RWPE1 (cell line): ENCODE data around the gene THAP4.
A peak's percentile ranks its signal among the peaks of the same experiment; 100 is the strongest.

Experiments used
- CTCF ChIA-PET: fragments of 350-600 bp; sonication (Branson Sonifier 250); formaldehyde crosslinking; extraction: SDS; loops from one replicate; lab custom pipeline; 2021; lab: Yijun Ruan, JAX
- POLR2A ChIA-PET: fragments of 400-600 bp; formaldehyde crosslinking; extraction: SDS; loops from one replicate; lab custom pipeline; 2020; ENCODE audit warnings: antibody characterized with exemption; ENCODE audit not compliant: low non-redundant PET; lab: Yijun Ruan, JAX
- DNase-seq: peaks from one replicate; pipeline ENCODE4 v3.0.0; 2012; ENCODE audit warnings: low spot score
- H3K27ac ChIP-seq: fragments of 450-650 bp; 2 replicates; pipeline ENCODE4 v1.5.1; 2017
- TF ChIP-seq, protein P1 (sequence below): fragments of 450-650 bp; conservative IDR thresholded peaks from 2 replicates; pipeline ENCODE4 v1.5.1; 2017; ENCODE audit warnings: low read depth, mild to moderate bottlenecking

The THAP4 gene

DNA sequence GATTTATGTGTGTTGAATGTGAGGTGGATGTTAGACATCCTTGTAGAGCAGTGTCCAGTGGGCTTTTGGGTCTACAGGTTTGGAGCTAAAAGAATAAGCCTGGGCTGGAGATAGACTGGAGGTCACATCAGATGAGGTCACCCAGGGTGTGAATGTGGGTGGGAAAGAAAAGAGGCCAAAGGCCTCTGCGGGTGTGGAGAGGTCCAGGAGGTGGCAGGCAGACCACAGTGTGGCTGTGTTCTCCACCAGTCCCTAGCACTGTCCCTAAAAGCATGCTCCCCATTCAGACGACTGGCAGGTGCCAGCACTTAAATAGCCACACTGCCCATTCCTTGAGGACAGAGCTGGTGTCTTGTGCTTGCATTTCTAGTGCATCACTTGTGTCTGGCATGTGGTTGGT is 4.7 kb upstream of the THAP4 start:
- POLR2A ChIA-PET = no interaction called here
- TF ChIP-seq, protein P1, sequence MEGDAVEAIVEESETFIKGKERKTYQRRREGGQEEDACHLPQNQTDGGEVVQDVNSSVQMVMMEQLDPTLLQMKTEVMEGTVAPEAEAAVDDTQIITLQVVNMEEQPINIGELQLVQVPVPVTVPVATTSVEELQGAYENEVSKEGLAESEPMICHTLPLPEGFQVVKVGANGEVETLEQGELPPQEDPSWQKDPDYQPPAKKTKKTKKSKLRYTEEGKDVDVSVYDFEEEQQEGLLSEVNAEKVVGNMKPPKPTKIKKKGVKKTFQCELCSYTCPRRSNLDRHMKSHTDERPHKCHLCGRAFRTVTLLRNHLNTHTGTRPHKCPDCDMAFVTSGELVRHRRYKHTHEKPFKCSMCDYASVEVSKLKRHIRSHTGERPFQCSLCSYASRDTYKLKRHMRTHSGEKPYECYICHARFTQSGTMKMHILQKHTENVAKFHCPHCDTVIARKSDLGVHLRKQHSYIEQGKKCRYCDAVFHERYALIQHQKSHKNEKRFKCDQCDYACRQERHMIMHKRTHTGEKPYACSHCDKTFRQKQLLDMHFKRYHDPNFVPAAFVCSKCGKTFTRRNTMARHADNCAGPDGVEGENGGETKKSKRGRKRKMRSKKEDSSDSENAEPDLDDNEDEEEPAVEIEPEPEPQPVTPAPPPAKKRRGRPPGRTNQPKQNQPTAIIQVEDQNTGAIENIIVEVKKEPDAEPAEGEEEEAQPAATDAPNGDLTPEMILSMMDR = no peak
- no peak for DNase-seq
- CTCF ChIA-PET = no interaction called here
- peak overlapping the region; percentile 9; the same call in 1 of the 2 replicates for H3K27ac ChIP-seq

GRCh38 chr2:241640165-241640795 is 3.3 kb upstream of the THAP4 start:
- H3K27ac ChIP-seq = peak overlapping the region; percentile 9; the same call in 1 of the 2 replicates
- DNase-seq = no peak
- ChIA-PET CTCF (no interaction called here), POLR2A (no interaction called here)
- TF ChIP-seq, protein P1 = no peak

- ChIA-PET CTCF (no interaction called here), POLR2A (no interaction called here)
- H3K27ac ChIP-seq = no peak overlapping the region
- TF ChIP-seq, protein P1 = no peak
- no peak for DNase-seq
Measured at GRCh38 chr2:241639385-241639784, 2.4 kb upstream of the THAP4 start.

GRCh38 chr2:241638940-241639339 is 2.0 kb upstream of the THAP4 start:
- CTCF ChIA-PET = no interaction called here
- no peak for DNase-seq
- TF ChIP-seq, protein P1 = no peak
- H3K27ac ChIP-seq = no peak overlapping the region
- POLR2A ChIA-PET = no interaction called here

GRCh38 chr2:241637795-241638660 is 1.1 kb upstream of the THAP4 start:
- peak overlapping the region; percentile 96 for H3K27ac ChIP-seq
- TF ChIP-seq, protein P1 = no peak
- DNase-seq = peak; percentile 44
- CTCF ChIA-PET = no interaction called here
- POLR2A ChIA-PET = interaction anchor here (0.5 kb wide), 1 partner anchor 25 kb away, joined by 3 read pairs; no protein-coding TSS in a partner anchor

DNA sequence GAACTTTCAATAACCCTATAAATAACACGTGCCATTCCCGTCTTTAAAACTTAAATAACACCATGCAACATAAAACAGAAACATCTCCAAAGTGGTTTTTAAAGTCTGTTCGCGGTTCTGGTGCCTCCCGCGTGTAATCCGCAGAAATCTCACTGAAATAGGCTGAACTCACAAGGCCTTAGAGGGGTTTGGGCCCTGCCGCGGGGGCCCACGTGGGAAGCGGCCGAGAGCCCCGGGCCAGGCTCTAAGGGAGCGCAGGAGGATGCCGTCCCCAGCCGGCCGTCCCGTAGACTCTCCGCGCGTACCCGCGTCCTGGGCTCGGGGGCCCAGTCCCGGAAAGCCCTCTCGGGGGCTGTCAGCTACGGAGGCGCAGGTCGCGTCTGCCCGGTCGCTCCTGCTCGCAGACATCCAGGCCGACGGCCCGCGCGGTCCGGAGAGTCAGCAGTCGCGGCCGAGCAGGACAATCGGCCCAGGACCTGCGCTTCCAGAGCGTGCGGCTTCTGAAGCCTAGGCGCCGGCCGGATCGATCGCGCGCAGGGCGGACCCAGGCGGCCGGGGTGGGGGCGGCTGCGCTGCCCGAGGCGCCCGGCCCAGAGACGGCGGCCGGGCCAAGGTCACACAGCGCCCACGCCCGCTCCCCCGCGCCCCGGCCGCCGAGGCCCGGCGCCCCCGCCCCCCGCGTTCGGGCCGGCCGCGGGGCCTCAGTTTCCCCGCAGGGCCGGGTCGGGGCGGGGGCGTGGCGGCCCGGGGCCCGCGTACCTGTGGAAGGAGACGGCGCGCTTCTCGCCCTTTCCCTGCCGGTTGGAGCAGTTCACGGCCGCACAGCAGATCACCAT is 558 bp downstream of the THAP4 start:
- DNase-seq = peak; percentile 30
- CTCF ChIA-PET = no interaction called here
- peak overlapping the region; percentile 96 for H3K27ac ChIP-seq
- POLR2A ChIA-PET = interaction anchor here (0.7 kb wide), 1 partner anchor 66 kb away, joined by 5 read pairs; the partner anchor contains the start of gene ING5
- TF ChIP-seq, protein P1 = no peak
